Stimulated activated CD4-positive, alpha-beta T cell treated with anti-CD3 and anti-CD28 coated beads, Interleukin-1b, Interleukin-23, amount 100 ng/mL, for 24 hours (primary cell): Measurements from ENCODE around the gene STXBP1.
"Not testable (repeated sequence)": the region's sequence is repeated elsewhere in the genome, so short reads cannot be mapped to it uniquely, and the experiment has no call there.

Experiments used
- DNase-seq, 4 experiments: peaks; one replicate each; pipeline ENCODE4 v3.0.0-alpha.2; 2020; ENCODE audit warnings: low read depth in 4 of 4, low spot score in 1 of 4

STXBP1 gene

GRCh38 chr9:127577194-127577593 lies 34.9 kb upstream of the STXBP1 start:
- DNase-seq = not testable (repeated sequence)

GRCh38 chr9:127578627-127578951 lies 33.5 kb upstream of the STXBP1 start:
- no peak for DNase-seq

- DNase-seq = peak; percentile 32 to 64 (median 49)
Observed at GRCh38 chr9:127578952-127579853, 32.9 kb upstream of the STXBP1 start.

DNA sequence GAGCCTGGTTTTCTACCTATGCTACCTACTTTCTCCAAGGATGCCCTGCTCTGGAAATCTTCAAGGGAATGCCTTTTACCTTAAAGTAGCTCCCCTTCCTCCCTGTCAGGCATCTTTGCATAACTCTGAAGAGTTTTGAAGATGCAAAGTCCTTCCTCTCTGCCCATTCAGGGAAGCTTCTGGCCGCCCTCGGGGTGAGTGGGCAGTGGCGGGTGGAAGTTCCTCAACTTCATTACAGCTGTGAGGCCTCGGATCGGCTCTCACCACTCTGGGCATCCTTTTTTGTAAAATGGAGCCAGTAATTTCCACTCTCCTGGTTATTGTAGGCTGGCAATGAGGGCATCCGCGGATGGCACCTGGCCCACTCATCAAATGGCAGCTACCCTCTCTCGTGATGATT lies 31.7 kb upstream of the STXBP1 start:
- DNase-seq = no peak

GRCh38 chr9:127580879-127581475 lies 31.1 kb upstream of the STXBP1 start:
- no peak for DNase-seq

DNA sequence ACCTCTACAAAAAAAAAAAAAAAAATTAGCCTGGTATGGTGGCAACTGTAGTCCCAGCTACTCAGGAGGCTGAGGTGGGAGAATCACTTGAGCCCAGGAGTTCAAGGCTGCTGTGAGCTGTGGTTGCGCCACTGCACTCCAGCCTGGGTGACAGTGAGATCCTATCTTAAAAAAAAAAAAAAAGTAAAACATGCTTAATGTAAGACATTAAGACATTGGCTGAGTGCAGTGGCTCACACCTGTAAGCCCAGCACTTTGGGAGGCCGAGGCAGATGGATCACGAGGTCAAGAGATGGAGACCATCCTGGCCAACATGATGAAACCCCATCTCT lies 27.6 kb upstream of the STXBP1 start:
- DNase-seq = not testable (repeated sequence)

DNA sequence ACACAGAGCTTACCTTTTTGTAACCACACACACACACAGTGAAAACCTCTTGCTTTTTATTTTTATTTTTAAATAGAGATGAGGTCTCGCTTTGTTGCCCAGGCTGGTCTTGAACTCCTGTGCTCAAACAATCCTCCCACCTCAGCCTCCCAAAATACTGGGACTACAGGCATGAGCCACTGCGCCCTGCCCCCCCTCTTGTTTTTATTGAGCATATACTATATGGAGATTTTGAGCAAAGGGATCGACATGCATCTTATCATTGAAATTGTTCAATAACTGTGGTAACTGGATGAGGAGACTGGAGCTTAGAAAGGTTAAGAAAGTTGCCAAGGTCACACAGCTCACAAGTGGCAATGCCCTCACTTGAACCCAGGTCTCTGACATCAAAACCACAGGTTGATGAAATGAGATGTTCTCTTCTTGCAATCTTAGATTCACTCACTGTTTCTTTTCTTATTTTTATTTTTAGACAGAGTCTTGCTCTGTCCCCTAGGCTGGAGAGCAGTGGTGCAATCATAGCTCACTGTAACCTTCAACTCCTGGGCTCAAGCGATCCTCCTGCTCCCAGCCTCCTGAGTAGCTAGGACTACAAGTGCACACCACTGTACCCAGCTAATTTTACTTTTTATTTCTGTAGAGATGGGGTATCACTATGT lies 26.8 kb upstream of the STXBP1 start:
- no peak for DNase-seq

GRCh38 chr9:127586096-127586495 lies 26.0 kb upstream of the STXBP1 start:
- DNase-seq = no peak

DNA sequence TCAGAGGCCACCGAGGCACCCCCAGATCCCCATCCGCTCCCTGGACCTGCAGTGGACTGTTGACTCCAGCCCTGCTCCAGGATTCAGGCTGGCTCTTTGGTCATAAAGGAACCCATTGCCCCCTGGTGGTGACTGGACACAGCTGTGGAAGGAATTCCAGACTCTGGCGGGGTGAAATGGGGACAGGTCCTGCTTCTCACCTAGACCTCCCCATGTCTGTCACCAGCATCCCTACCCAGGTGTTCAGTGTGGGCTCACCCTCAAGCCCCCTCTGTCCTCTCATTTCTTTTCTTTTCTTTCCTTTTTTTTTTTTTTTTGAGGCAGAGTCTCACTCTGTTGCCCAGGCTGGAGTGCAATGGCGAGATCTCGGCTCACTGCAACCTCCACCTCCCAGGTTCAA lies 25.5 kb upstream of the STXBP1 start:
- DNase-seq = peak in 2 of 4 experiments; percentile 42 to 45

DNA sequence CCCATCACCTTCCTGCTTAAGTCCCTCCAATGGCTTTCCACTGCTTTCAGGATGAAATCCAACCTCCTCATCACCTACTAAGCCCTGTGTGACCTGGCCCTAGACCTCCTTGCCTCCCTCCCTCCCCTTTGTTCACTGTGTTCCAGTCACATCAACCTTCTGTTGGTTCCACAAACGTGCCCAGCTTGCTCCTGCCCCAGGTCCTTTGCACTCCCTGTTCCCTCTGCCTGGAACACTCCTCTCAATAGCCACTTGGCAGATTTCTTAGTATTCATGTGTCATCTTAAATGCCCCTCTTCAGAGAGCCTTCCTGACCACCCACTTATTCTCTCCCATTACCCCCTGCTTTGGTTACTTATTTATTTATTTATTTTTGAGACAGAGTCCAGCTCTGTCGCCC lies 24.1 kb upstream of the STXBP1 start:
- no peak for DNase-seq

DNA sequence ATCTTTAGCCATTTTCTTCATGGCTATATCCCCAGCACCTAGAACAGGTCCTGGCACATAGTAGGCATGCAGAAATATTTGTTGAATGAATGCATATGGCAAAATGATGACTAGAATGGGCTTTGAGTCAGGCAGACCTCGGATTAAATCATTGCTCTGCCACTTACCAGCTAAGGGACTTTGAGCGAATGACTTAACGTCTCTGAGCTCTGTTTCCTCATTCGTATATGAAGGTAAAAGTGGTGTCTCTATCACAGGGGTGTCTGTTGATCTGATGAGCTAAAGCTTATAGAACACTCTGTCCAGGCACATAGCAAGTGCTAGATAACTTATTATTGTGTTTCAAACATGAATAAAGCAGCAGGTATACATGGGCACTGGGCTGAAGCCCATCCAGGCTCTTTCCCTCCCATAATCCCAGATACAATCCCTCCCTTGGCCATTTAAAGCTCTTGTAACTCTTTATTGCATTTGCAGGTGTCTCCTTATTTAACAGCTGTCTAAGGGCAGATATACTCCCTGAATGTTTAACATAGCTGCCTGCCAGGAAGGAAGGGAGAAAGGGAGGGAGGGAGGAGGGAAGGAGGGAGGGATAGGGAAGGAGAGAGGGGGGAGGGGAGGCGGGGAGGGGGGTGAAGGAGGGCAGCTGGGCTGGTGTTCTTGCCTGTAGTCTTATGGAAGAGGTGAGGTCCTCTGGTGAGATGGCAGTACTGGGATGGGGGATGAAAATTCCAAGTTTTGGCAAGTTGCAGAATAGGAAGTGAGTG lies 23.2 kb upstream of the STXBP1 start:
- DNase-seq = no peak

DNA sequence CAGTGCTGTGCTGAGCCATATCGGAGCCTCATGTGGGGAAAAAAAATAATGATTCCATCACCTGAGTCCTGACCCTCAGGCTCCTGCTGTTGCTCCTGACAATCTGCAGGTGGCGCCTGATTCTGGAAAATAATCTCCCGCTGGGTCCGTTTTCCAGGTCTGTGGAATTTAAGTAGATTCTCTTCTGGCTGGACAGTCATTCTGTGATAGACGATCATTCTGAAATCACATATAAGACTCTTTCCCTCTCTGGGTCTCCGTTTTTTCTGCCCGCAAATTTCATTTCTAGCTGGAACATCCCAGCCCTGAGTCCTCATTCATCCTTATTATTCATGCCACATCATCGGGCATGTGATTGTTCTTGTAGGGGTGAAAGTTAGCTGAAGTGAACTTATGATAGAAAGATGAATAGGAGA lies 22.1 kb upstream of the STXBP1 start:
- DNase-seq = no peak

- DNase-seq = no peak
Observed at GRCh38 chr9:127595611-127596010, 16.5 kb upstream of the STXBP1 start.

DNA sequence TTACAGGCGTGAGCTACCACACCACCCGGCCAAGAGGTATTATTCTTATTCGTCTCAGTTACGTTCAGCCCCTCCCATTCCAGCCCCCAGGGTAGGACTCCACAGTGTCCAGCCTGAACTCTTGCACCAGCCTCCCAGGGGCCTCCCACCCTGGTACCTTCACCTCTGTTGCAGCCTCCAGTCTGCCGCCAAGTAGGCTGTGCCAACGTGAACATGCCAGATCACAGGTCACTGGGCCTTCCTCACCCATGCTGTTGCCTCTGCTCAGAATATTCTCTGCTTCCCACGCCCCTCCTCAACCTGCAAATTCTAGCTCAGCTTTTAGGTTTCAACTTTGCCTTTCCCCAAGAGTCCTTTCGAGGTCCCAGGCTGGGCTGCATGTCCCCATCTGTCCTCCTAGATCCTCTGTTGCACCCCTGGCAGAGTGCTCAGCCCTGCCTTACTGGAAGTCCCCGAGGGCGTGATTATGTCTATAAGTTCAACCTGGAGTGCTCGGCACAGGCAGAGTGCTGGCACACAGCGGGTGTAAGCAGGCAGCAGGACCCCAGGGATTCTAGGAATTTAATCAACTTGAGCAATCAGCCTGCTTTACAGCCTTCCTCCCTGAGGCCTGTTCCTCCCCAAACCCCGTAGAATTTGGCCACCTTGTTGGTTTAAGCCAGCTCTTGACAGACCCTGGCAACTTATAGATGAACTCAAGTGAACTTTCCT lies 13.1 kb upstream of the STXBP1 start:
- DNase-seq = no peak

GRCh38 chr9:127599550-127599891 lies 12.6 kb upstream of the STXBP1 start:
- no peak for DNase-seq

DNA sequence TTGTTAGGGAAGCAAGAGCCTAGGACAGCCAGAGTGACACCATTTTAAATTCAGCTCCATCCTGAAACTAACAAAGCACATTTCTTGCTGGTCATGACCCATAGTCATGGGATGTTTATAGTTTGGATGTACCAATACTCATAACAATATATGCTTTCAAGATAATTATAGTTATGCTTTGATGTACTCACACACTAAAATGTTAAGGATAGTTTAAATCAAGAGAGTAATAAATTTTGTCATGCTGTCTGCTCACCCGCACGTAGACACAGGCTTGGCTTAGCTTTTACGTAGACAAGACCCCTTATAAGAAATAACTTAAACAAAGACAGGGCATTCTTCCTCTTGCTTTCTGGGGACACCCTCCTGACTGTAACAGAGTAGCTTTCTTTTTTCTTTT lies 8.9 kb upstream of the STXBP1 start:
- no peak for DNase-seq

DNA sequence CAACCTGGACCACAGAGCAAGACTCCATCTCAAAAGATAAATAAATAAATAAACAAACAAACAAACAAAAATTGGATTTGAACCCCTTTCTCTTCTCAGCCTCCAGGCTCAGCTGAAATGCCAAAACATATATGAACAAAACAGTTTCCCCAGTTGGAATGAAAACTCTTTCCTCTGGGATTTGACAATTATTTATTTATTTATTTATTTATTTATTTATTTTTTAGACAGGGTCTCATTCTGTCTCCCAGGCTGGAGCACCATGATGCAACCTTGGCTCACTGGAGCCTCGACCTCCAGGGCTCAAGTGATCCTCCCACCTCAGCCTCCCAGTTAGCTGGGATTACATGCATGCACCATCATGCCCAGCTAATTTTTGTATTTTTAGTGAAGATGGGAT lies 6.0 kb upstream of the STXBP1 start:
- DNase-seq = no peak

DNA sequence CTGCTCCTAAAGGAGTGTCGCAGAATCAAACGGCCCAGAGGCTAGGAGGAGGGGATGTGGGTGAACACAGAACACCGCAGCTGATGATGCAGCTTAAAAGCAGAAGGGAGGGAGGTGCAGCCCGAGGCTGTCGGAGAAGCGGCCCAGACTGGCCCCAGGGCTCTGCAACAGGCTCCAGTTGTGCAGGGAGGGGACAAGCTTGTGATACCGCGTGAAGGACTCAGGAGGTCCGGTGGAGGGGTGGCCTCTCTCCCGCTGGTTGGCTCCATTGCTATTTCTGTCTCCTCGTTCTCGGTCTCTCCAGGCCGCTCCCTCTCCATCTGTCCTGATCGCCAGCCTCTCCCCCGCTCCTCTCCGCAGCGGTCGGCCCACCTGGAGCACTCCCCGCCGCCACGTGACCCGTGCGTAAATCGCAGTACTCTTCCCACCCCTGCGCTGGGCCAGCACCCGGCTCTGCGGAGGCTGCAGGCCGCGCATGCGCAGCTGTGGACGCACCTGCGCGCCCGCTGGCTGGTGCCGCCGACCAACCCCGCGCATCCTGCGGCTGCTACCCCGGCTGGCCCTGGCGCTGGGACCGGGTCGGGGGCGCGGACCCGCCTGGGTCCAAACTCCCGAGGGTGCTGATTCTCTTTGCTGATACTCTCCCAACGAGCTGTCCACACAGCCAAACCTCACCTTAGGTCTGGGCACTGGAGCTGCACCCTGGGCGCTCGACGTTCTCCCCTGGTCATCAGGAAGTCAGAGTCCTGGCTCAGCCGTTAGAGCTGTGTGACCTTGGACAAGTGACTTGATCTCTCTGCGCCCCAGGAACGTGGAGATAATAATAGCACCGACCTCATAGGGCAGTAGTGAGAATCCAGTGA lies 3.7 kb upstream of the STXBP1 start:
- DNase-seq = peak; percentile 50 to 74 (median 62)

DNA sequence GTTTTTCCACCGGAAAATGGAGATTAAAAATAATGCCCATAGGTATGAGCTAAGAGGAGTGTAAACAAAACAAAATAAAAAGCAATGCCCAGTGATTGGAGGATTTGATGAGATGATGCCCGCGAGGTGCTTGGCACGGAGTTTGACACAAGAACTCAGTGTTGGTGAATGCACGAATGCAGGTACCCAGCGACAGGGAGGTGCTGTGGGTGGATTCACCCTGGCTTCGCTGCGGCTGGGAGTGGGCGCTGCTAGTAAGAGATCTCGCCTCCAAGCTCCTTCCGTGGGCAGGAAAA lies 526 bp upstream of the STXBP1 start:
- DNase-seq = no peak

DNA sequence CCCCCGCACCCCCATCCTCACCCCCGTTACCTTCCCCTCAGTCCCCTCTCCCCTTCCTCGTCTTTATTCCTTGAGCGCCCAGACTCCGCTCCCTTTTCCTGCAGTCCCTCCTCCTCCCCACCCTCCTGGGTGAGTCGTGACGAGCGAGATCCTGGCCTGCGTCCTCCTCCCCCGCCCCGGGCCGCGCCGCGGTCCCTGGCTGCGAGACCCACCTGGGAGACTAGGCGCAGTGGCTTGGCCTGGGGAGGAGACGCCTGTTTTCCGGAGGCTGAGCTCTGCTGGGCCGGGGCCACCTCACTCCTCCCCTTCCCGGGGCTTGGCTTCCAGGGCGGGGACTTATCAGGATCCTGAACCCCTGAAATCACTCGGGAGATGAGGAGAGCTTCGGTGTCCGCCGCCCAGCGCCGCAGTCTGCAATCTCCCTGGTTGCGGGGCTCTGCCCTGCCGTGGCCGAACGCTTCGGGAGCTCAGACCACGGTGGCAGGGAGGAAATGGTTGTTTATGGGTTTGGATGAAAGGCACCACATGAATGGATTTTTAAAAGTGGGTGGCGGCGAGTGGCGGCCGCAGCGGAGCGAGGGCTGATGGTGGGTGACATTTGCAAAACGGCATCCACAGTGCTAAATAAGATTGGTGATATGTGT lies 984 bp downstream of the STXBP1 start:
- peak in 1 of 4 experiments; percentile 25 for DNase-seq
